ENCODE results near the gene FAM177B.
"Not testable (repeated sequence)": the region's sequence is repeated elsewhere in the genome, so short reads cannot be mapped to it uniquely, and the experiment has no call there.

FAM177B gene

GRCh38 chr1:222739929-222740328, 2.9 kb downstream of the FAM177B start:
- no peak for DNase-seq (ENCODE audit: low read depth in 2 of 2)

GRCh38 chr1:222741630-222742457, 4.8 kb downstream of the FAM177B start:
- DNase-seq (ENCODE audit: low read depth in 2 of 2) = not testable (repeated sequence)

- no peak for DNase-seq (ENCODE audit: low read depth in 2 of 2)
These were observed 12.9 kb downstream of the FAM177B start for GRCh38 chr1:222749927-222750326.

GRCh38 chr1:222750651-222751050, 13.6 kb downstream of the FAM177B start:
- no peak for DNase-seq (ENCODE audit: low read depth in 2 of 2)

GRCh38 chr1:222751255-222751654, 14.3 kb downstream of the FAM177B start:
- no peak for DNase-seq (ENCODE audit: low read depth in 2 of 2)

GRCh38 chr1:222754366-222755139, 17.6 kb downstream of the FAM177B start:
- no peak for DNase-seq (ENCODE audit: low read depth in 2 of 2)

- no peak for DNase-seq (ENCODE audit: low read depth in 2 of 2)
These were observed 20.8 kb downstream of the FAM177B start for GRCh38 chr1:222757646-222758268.

GRCh38 chr1:222759451-222760035, 22.5 kb downstream of the FAM177B start:
- DNase-seq (ENCODE audit: low read depth in 2 of 2) = no peak

- DNase-seq (ENCODE audit: low read depth in 2 of 2) = no peak
These were observed 24.1 kb downstream of the FAM177B start for GRCh38 chr1:222761083-222761482.

- DNase-seq (ENCODE audit: low read depth in 2 of 2) = not testable (repeated sequence)
These were observed 25.2 kb downstream of the FAM177B start for GRCh38 chr1:222762178-222762577.

GRCh38 chr1:222767152-222767571, 30.2 kb downstream of the FAM177B start:
- DNase-seq (ENCODE audit: low read depth in 2 of 2) = no peak

GRCh38 chr1:222768592-222768991, 31.6 kb downstream of the FAM177B start:
- no peak for DNase-seq (ENCODE audit: low read depth in 2 of 2)

- no peak for DNase-seq (ENCODE audit: low read depth in 2 of 2)
These were observed 32.2 kb downstream of the FAM177B start for GRCh38 chr1:222769181-222769580.

GRCh38 chr1:222769971-222770620, 33.1 kb downstream of the FAM177B start:
- no peak for DNase-seq (ENCODE audit: low read depth in 2 of 2)

- no peak for DNase-seq (ENCODE audit: low read depth in 2 of 2)
These were observed 36.0 kb downstream of the FAM177B start for GRCh38 chr1:222772996-222773379.

- DNase-seq (ENCODE audit: low read depth in 2 of 2) = no peak
These were observed 40.5 kb downstream of the FAM177B start for GRCh38 chr1:222777463-222777862.

- DNase-seq (ENCODE audit: low read depth in 2 of 2) = no peak
These were observed 41.0 kb downstream of the FAM177B start for GRCh38 chr1:222777977-222778376.

GRCh38 chr1:222781251-222781650, 44.2 kb downstream of the FAM177B start:
- DNase-seq (ENCODE audit: low read depth in 2 of 2) = no peak

GRCh38 chr1:222783051-222783450, 46.0 kb downstream of the FAM177B start:
- no peak for DNase-seq (ENCODE audit: low read depth in 2 of 2)

- DNase-seq (ENCODE audit: low read depth in 2 of 2) = no peak
These were observed 47.4 kb downstream of the FAM177B start for GRCh38 chr1:222784371-222784770.

GRCh38 chr1:222784916-222785315, 47.9 kb downstream of the FAM177B start:
- DNase-seq (ENCODE audit: low read depth in 2 of 2) = no peak

GRCh38 chr1:222785529-222785928, 48.5 kb downstream of the FAM177B start:
- no peak for DNase-seq (ENCODE audit: low read depth in 2 of 2)

Measured in stimulated activated CD8-positive, alpha-beta memory T cell treated with anti-CD3 and anti-CD28 coated beads, Interleukin-2, amount 100 ng/mL, for 1 hour (primary cell).